Measurements from ENCODE around the gene OR8G5.
"Not testable (repeated sequence)": the region's sequence is repeated elsewhere in the genome, so short reads cannot be mapped to it uniquely, and the experiment has no call there.

The OR8G5 gene, protein sequence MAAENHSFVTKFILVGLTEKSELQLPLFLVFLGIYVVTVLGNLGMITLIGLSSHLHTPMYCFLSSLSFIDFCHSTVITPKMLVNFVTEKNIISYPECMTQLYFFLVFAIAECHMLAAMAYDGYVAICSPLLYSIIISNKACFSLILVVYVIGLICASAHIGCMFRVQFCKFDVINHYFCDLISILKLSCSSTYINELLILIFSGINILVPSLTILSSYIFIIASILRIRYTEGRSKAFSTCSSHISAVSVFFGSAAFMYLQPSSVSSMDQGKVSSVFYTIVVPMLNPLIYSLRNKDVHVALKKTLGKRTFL

DNA sequence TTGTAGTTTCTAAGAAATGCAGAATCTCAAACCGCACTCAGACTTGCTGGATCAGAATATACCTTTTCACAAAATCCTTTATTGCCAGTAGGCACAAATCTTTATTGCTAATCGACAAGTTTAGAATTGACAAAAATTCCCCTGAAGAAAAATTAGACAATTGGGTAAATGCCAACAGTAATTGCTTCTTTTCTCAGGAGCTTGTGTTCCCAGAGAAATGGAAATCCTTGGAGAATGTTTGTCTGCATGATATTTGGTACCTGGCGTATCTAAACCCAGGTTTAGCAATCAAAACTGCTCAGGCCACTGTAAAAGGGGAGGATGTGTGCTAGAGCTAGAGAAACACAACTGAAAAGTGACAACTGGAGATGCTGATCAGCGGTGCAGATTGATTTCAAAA lies at the start of gene OR8G5:
TSS of gene OR8G5 (plus strand) at position 301 of the 400 bp plus-strand sequence. CDS start 8,556 bp downstream, outside the sequence.
- no peak for DNase-seq

DNA sequence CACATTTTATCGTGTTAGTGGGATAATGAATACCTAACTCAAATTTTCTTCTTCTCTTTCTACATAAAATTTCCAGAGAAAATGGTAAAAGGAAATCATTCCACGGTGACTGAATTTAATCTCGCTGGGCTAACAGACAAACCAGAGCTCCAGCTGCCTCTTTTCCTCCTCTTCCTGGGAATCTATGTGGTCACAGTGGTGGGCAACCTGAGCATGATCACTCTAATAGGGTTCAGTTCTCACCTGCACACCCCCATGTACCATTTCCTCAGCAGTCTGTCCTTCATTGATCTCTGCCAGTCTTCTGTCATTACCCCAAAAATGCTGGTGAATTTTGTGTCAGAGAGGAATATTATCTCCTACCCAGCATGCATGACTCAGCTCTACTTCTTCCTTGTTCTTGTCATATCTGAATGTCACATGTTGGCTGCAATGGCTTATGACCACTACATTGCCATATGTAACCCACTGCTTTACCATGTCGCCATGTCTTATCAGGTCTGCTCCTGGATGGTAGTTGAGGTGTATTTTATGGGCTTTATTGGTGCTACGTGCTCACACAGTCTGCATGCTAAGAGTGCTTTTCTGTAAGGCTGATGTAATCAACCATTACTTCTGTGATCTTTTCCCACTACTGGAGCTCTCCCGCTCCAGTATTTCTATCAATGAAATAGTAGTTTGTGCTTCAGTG lies 48.9 kb upstream of the OR8G5 start:
- DNase-seq = no peak

DNA sequence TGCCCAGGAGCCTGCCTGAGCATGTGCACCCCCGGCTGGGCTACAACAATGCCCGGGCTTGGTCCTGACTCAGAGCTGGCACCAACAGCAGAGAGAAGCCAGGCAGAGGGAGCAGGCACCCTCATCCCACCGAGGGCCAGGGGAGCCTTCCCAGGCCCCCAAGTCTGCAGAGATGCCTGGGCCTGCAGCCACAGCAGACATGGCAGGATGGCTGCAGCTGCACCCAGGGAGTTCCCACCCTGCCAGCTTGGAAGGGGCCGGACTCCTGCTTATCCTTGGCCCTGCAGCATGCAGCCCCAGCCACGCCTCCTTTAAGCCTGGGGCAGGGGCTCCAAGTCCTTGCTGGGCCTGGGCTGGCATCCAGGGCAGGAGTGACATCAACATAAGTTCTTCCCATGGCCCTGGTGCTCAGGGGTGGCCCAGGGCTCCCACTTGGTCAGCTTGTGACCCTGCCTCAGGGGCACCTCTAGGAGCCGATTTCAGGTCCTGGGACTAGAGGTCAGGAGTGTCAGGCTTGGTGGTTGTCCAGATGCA lies 46.3 kb upstream of the OR8G5 start:
- no peak for DNase-seq

DNA sequence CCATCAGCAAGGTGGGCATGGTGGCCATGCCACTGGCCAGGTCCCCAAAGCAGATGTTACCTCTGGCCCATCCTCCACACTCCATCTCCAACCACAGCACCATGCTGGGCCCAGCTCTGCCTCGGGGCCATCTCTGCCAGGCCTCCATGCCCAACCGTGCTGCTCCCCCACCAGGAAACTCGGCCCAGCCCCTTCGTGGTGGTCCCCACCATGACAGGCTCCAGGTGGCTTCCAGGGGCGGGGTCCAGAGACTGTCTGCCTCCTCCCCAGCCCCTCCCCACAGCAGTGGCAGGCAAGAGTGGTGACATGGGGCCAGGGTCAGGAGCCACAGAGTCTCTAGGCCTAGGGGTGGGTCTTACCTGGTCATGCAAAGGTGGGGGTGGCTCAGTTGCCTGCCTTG lies 45.8 kb upstream of the OR8G5 start:
- no peak for DNase-seq

DNA sequence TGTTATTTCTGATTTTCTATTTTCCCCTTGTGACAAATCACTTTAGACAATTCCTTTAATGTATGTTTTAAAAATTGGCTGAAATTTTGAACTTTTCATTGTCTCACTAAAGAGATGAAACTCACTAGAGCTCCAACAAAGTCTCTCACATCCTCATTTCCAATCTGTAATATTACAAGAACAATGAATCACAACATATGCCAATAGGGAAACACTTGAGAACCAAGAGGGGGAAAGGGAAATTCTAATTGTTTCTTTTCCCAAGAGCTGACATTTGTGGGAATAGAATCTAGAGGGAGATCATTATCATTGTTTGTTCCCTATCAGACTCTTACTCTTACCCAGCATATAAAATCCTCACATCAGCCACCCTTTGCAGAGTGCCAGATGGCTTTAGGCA lies 44.9 kb upstream of the OR8G5 start:
- no peak for DNase-seq

DNA sequence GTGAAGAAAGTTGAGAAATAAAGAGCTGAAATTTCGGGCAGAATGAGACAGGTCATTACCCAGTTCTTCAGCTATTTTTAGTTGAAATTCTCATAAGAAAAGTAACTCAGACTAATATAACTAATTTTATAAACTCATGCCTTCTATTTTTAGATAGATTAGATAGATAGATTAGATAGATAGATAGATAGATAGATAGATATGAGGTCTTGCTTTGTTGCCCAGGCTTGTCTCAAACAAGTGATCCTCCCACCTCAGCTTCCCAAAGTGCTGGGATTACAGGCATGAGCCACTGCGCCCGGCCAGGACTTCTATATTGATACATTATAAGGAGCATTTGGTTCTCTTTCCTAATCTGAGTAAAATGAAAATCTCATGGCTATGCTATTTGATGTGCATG lies 42.1 kb upstream of the OR8G5 start:
- no peak for DNase-seq

DNA sequence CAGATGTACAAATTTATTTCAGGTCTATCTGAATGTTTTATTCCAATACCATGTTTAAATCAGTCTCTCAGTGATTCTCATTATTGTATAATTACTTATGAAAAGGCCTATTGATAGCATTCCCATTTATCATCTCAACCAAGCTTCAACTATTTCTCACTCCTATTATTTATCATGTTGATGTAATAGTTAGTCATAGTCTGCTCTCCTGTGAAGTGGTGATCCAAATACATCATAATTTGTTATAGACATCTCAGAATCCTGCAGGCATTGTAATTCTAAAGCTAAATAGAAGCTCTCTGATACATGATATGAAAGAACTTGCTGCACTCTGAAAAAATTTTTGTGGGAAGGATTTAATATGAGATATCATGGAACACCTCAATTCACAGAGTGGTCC lies 37.0 kb upstream of the OR8G5 start:
- DNase-seq = no peak

DNA sequence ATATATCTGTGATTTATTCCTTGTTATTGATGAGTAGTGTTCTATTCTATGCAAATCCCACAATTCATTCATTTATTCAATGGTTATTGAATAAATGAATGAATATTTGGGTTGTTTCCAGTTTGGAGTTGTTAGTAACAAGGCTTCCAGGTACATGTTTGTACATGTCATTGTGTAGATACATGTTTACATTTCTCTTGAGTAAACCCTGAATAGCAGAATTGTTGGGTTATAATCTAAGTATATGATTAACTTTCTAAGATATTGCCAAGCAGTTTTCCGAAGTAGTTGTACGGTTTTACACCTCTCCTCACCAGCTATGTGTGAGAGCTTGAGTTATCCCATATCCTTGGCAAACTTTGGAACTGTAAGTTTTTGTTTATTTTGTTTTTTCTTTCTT lies 33.8 kb upstream of the OR8G5 start:
- DNase-seq = no peak

DNA sequence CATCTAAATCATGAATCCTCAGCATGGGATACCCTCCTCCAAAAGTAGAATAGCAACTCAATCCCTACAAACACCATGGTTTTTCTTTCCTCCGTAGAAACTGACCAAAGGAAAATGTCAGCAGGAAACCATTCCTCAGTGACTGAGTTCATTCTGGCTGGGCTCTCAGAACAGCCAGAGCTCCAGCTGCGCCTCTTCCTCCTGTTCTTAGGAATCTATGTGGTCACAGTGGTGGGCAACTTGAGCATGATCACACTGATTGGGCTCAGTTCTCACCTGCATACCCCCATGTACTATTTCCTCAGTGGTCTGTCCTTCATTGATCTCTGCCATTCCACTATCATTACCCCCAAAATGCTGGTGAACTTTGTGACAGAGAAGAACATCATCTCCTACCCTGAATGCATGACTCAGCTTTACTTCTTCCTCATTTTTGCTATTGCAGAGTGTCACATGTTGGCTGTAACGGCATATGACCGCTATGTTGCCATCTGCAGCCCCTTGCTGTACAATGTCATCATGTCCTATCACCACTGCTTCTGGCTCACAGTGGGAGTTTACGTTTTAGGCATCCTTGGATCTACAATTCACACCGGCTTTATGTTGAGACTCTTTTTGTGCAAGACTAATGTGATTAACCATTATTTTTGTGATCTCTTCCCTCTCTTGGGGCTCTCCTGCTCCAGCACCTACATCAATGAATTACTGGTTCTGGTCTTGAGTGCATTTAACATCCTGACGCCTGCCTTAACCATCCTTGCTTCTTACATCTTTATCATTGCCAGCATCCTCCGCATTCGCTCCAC lies 31.4 kb upstream of the OR8G5 start:
- not testable (repeated sequence) for DNase-seq

DNA sequence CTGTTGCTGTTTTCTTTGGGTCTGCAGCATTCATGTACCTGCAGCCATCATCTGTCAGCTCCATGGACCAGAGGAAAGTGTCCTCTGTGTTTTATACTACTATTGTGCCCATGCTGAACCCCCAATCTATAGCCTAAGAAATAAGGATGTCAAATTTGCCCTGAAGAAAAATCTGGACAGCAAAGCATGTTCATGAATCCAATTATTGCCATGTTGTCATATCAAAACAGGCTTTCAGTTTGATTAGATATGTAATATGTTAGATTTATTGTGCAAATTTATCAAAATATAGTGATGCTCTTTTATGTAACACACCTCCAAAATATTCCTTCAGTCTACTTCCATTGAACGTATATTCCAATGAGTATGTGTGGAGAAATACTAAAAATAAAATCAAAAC lies 30.7 kb upstream of the OR8G5 start:
- DNase-seq = no peak

DNA sequence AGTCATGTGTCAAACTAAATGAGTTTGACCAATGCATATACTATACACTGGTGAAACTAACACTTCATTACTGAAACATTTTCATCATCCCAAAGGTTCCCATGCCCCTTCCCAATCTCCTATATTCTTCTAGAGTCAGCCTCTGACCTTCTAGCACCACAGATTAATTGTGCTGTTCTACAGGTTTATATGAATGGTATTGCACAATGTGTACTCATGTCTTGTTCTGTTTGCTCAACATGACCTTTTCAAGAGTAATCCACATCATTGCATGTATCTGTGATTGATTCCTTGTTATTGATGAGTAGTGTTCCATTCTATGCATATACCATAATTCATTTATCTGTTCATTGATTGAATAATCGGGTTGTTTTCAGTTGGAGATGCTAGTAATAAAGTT lies 22.8 kb upstream of the OR8G5 start:
- DNase-seq = no peak

DNA sequence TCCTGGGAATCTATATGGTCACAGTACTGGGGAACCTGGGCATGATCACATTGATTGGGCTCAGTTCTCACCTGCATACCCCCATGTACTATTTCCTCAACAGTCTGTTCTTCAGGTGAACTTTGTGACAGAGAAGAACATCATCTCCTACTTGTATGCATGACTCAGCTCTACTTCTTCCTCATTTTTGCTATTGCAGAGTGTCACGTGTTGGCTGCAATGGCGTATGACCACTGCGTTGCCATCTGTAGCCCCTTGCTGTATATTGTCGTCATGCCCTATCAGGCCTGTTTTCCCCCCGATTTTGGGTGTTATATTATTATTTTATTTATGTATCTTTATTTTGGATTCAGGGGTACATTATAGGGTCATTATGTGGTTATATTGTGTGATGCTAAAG lies 17.7 kb upstream of the OR8G5 start:
- no peak for DNase-seq

DNA sequence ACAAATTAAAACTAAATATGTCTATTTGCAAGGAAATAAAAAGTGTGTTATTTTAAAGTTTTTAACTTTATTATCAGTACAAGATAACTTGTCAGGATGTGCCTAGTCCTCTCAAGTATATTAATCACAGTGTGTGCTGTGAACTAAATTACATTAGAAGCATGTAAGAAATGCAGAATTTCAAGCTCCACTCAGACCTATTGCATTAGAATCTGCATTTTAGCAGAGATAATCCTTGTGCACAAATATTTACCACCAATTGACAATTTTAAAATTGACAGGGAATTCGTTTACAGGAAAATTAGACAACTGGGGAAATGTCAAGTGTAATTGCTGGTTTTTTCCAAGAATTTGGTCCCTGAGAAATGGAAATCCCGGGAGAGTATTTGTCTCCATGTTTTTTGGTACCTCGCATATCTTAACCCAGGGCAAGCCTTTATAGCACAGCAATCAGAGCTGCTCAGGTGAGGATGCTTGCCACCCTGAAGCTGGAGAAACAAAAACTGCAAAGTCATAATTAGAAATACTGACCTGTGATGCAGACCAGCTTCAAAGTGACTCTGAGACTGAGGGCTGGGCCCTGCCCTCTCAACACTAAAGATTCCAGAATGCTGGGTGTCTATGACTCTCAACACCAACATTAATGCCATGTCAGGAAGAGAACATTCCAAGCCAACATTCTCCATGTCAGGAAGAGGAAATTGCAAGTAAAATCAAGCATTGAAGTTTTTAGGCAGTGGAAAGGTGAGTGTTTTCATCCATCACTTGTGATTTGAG lies 15.4 kb upstream of the OR8G5 start, which contains the start of gene OR8G1:
TSS of gene OR8G1 (plus strand) at position 475 of the 777 bp plus-strand sequence. CDS start 8,581 bp downstream, outside the sequence.
- no peak for DNase-seq

DNA sequence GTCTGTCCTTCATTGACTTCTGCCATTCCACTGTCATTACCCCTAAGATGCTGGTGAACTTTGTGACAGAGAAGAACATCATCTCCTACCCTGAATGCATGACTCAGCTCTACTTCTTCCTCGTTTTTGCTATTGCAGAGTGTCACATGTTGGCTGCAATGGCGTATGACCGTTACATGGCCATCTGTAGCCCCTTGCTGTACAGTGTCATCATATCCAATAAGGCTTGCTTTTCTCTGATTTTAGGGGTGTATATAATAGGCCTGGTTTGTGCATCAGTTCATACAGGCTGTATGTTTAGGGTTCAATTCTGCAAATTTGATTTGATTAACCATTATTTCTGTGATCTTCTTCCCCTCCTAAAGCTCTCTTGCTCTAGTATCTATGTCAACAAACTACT lies 6.3 kb upstream of the OR8G5 start:
- DNase-seq = not testable (repeated sequence)

DNA sequence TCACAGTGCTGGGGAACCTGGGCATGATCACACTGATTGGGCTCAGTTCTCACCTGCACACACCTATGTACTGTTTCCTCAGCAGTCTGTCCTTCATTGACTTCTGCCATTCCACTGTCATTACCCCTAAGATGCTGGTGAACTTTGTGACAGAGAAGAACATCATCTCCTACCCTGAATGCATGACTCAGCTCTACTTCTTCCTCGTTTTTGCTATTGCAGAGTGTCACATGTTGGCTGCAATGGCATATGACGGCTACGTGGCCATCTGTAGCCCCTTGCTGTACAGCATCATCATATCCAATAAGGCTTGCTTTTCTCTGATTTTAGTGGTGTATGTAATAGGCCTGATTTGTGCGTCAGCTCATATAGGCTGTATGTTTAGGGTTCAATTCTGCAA lies 8.9 kb downstream of the OR8G5 start:
- DNase-seq = not testable (repeated sequence)

DNA sequence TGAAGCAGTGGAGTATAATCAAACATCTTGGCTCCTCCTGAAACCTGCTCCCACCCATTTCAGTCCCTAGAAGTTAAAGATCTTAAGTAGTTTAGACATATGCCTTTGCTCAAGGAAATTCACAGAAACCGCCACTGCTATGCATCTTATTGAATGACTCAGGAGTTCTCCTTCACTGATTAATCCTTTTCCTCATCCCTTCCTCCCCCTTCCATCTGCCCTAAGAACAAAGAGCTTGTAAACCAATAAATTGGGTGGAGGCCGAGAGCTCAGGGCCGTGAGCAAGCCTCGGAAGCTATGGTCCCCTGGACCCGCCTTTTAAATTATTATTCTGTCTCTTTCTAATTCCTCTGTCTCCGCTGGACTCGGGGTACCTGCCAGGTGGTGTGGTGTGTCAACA lies 14.7 kb downstream of the OR8G5 start:
- DNase-seq = not testable (repeated sequence)

DNA sequence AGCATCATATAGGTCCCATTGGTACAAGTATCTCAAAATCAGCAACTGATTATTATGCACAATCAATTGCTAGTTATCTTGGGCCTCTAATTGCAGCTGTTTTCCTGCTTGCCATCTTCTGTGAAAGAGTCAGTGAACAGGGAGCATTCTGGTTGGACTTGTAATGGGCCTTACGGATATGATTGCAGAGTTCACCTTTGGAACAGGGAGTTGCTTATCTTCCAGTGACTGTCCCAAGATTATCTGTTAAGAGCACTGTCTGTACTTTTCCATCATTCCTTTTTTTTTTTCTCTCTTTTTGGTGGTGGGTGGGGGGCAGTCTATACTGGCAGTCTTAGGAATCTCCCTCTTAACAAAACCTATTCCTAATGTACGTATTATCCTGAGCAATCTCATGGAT lies 17.8 kb downstream of the OR8G5 start:
- no peak for DNase-seq

DNA sequence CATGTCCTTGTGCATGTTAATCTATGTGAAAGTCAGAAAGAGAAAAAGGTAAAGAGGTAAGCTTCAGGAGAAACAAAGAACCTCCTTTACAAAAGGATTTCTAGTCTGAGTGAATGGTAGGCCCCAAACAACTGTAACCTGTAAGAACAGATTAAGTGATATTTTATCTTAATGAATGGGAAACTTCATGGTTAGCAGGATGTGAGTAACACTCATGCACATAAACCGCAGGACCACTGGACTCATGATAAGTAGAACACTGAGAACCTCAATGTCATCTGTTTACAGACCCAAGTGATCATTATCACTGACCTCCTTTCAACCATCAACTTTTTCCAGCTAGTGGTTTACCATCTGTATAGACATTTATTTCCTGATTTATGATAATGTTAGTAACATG lies 19.9 kb downstream of the OR8G5 start:
- no peak for DNase-seq

DNA sequence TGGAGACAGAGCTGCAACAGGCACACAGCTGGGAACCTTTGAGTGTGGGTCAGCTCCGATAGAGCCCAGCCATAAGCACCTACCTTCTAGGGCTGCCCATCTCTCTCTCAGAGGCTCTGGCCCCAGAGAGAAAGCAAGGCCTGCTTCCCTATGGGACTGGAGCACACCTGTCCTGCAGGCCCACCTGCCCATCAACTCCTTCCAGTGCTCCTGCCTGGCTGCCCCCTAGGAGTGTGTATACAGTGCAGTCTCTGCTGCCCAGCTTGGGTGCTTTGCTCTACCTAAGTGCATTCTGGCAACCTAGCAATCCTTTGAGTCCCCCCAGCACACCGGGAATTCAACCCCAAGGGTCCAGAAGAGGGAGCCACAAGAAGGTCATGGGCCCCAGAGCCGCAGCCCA lies 21.0 kb downstream of the OR8G5 start:
- no peak for DNase-seq

DNA sequence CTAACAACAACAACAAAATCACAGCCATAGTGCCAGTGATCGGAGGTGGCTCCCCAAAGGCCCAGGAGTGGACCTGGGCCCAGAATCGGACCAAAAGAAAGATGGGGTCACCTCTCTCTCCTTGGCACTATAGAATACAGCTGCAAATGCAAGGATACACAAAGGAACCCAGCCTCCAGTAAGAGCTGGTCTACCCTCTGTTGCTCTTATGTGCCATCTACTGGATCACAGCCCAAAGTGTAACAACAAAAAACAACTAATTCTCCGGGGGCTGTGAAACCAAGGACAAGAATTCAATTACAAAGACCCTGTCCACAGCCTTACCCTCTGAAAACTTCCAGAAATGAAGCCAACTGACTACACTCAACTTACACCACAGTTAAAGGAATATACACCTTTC lies 21.6 kb downstream of the OR8G5 start:
- no peak for DNase-seq

DNA sequence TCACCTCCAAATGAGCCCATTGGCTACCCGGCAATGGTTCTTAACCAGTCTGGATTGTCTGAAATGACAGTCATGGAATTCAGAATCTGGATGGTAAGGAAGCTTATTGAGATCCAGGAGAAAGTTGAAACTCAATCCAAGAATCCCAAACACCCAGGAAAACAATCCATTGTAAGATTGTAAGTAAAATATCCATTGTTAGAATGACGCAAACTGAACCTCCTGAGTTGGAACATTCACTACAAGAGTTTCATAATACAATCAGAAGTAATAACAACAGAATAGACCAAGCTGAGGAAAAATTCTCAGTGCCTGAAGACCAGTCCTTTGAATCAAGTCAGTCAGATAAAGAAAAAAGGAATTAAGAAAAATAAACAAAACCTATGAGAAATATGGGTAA lies 22.1 kb downstream of the OR8G5 start:
- no peak for DNase-seq

DNA sequence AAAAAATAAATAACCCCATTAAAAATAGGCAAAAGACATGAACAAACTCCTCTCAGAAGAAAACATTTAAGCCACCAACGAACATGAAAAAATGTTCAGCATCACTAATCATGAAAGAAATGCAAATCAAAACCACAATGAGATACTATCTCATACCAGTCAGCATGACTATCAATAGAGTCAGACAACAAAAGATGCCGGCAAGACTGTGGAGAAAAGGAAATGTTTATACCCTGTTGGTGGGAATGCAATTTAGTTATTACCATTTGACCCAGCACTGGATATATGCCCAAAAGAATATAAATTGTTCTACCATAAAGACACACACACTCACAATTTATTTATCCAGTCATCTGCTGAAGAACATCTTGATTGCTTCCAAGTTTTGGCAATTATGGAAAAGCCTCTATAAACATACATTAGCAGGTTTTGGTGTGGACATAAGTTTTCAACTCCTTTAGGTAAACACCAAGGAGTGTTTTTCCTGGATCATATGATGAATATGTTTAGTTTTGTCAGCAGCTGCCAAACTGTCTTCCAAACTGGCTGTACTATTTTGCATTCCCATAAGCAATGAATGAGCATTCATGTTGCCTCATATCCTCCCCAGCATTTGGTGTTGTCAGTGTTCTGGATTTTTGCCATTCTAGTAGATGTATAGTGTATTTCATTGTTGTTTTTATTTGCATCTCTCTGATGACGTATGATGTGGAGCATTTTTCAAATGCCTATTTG lies 29.6 kb downstream of the OR8G5 start:
- DNase-seq = no peak
